NT2/D1 (cell line): Measurements from ENCODE around the gene FMN2.

Source experiments
- SUZ12 ChIP-seq: IDR thresholded peaks from 2 replicates; pipeline ENCODE4 v1.6.1; 2011; ENCODE audit not compliant: insufficient read length, insufficient read depth; ENCODE audit errors: extremely low read depth
- YY1 ChIP-seq: IDR thresholded peaks from 2 replicates; pipeline ENCODE4 v1.6.1; 2011; ENCODE audit not compliant: insufficient read length, insufficient read depth
- ZNF274 ChIP-seq: IDR thresholded peaks from 2 replicates; pipeline ENCODE4 v1.6.1; 2011; ENCODE audit warnings: mild to moderate bottlenecking, low read depth, low read length

DNA sequence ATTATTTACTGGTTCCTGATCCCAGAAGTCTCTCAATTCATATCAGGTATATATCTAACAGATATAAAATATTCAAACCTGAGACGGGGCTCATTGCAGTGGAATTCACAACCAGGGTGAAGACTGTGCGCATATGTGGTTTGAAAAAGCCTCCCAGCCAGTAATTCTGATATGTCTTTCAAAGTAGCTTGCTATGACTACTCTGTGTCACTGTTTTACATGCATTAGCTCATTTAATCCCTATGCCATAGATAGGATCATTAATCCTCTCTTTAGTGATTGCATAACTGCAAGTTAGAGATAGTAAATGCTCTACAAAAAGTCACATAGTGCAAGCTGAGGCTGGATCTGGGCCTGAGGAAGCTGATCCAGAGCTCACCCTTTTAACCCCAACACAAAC, 251.4 kb downstream of the FMN2 start:
- no peak for TF ChIP-seq SUZ12
- TF ChIP-seq ZNF274, result no peak
- no peak for TF ChIP-seq YY1
